Stimulated activated naive CD4-positive, alpha-beta T cell treated with Interleukin-2 at 50 U/mL for 16 hours (primary cell): ENCODE results near the gene DHCR7.

ENCODE experiments used
- DNase-seq: peaks from one replicate; lab custom pipeline; 2025; lab: John Stamatoyannopoulos, UW

The DHCR7 gene

DNA sequence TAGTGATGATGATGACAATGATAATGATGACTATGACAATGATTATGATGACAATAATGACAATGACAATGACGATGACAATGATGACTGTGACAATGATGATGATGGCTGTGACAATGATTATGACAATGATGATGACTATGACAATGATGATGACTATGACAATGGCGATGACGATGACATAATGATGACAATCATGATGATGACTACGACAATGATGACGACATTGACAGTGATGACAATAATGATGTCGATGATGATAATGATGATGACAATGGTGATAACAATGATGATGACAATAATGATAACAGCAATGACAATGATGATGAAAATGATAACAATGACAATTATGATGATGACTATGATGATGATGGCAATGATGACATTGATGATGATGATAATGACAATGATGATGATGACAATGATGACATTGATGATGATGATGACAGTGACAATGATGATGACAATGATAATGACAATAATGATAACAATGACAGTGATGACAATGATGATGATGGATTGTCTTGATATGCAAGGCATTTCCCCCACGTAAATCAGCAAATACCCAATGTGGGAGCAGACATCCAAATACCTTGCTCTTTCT is 37.7 kb downstream of the DHCR7 start:
- DNase-seq = no peak

DNA sequence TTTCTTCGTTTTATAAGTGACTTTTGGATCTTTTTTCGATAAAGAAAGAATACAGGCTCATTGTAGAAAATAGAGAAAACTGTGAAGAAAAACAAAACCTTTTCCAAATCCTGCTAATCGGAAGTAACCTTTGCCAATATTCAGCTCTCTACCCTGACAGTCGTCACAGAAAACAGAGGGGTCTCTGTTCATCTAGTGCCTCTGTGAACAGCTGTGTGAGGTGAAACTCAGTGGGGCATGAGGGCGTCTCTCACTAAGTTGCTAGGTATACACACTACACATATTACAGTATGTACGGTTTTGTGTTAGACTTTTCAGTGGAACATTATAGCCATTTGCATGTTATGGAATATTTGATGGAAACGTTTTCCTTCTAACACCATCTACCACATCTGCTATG is 39.4 kb downstream of the DHCR7 start:
- DNase-seq = no peak

DNA sequence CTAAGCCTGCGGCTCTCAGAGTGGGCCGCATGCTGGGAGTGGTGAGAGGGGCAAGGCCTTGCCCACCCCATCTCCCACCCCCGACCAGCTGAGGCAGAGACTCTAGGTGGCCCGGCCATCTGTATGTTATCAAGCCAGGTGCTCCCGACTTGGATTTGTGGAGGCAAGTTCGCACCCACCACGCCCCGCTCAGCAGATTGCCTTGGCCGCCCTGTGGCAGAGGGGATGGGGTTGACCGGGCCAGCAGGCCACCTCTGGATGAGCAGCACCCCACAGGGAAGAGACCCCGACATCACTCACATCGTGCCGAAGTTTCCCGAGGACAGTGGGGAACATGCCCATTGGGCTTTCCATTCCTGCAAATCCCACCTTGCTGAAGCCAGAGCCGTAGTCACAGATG is 40.8 kb downstream of the DHCR7 start:
- DNase-seq = no peak

DNA sequence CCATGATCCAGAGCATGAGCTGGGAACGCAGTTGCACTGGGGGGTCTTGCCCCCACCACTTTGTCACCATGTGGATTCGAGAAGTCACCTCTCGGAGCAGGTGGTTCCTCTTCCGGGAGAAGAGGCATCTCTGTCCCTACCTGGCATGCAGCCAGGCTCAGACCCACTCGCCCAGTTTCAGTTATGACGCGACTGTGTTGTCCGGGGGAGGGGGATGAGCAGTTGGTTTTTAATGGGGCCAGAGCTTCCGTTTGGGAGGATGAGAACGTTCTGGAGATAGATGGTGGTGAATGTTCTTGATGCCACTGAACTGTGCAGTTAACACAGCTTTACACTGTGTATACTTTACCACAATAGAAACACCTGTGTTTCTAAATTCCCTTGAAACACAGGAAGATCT is 41.5 kb downstream of the DHCR7 start:
- no peak for DNase-seq

DNA sequence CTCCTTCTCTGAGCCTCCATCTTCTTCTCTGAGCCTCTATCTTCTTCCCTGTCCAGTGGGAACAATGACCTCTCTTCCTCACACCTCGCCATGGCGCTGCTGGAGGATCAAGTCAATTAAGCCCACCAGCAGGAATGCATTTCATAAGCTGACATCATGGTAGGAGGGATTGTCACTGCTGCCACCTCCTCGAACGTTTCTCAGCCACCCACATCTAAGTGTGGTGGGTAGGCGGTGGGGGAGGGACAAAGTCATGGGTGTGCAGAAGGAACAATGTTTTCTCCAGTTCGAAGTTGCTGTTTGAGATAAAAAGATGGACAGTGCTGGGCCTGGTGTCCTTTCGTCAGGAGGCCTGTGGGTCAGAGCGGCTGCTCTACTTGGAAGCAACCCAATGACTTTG is 44.0 kb downstream of the DHCR7 start:
- no peak for DNase-seq

DNA sequence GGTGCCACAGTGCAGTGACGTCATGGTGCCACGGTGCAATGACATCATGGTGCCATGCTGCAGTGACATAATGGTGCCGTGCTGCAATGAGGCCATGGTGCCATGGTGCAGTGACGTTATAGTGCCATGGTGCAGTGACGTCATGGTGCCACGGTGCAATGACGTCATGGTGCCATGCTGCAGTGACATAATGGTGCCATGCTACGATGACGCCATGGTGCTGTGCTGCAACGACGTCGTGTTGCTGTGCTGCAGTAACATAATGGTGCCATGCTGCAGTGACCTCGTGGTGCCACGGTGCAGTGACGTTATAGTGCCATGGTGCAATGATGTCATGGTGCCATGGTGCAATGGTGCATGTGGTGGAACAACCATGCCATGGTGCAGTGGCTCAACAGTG is 45.3 kb downstream of the DHCR7 start:
- no peak for DNase-seq

DNA sequence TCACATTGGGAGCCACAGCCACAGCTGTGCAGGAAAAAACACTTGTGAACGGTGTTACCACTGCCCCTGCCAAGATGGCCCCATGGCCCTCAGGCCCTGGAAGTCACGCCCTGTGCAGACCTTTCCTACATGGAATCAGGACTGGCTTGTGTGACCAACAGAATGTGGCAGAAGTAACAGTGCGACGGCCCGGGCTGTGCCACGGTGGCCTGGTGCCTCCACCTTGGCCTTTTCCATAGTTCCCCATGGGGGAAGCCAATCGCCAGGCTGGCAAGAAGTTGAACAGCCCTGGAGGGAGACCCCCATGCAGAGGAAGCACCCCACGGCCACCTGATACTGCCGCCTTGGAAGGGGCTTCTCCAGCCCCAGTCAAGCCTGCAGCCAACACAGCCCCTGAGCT is 48.0 kb downstream of the DHCR7 start:
- no peak for DNase-seq

DNA sequence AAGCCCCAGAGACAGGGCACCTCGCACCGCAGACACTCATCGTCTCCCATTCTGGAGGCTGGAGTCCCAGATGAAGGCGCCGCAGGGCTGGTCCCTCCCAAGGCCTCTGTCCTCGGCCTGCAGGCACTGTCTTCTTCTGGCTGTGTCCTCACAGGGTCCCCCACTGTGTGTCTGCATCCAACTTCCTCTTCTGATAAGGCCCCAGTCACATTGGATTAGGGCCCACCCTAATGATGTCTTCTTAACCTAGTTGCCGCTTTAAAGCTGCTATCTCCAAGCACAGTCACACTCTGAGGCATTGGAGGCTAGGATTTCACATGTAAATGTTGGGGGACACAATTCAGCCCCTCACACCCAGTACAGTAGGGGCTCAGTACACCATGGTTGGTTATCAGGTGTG is 48.9 kb downstream of the DHCR7 start:
- no peak for DNase-seq

DNA sequence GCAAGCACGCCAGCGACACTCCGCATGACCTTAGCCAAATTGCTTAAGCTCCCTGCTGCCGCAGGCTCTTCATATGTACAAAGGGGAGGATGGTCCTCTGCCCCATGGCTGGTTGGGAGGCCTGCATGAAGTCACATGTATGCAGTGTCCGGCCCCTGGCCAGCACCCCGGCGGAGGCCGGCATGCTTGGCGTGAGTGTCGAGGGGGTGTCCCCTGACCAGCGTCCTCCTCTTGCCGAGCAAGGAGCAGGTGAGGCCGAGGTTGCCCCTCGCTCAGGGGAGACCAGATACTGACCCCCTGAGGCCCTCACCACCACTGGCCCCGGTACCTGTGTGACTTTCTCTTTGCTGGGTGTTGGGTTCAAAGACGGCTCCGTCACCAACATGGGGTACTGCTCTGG is 50.2 kb downstream of the DHCR7 start:
- no peak for DNase-seq

DNA sequence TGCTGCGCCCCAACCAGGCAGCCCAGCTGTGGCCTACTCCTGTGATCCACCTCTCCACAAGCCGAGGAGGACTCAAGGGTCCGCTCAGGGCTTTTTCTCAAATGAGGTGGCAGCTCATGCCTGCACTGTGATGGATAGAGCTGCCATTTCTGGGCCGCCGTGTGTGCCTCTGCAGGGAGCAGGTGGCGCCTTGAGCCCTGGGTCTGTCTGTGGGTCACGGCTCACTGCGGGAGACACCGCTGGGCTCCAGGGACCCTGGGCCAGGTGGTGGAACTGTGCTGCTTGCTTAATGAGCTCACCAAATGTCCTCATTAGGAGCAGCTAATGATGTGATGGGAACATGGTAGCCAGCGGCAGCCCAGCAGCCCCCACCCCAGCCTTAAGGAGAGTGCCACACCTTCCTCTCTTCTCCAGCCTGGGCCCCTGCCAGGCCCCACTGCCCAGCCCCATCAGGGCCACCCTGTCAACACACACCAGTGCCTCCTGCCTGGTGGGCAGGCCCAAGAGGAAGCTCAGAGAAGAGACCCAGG is 50.8 kb downstream of the DHCR7 start:
- no peak for DNase-seq

DNA sequence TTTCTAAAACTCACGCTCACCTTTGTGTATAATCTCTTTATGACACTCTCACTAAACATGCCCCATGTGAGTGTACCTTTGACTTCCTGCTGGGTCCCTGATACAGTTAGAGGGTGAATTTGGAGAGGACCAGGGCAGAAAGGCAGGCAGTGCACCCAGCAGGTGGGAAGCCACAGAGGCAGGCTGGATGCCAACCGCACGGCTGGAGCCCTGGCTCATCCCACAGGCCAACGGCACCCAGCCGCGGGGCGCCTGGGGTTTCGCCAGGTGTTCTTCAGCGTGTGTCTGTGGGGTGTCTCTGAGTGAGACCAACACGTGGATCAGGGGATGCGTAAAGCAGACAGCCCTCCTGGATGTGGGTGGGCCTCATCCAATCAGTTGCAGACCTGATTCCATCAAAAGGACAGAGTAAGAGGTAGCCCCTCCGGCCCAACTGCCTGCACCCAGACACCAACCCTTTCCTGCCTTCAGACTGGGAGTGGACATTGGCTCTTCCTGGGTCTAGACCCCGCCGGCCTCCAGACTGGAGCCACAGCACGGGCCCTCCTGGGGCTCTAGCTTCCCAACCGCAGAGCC is 51.6 kb downstream of the DHCR7 start:
- no peak for DNase-seq

DNA sequence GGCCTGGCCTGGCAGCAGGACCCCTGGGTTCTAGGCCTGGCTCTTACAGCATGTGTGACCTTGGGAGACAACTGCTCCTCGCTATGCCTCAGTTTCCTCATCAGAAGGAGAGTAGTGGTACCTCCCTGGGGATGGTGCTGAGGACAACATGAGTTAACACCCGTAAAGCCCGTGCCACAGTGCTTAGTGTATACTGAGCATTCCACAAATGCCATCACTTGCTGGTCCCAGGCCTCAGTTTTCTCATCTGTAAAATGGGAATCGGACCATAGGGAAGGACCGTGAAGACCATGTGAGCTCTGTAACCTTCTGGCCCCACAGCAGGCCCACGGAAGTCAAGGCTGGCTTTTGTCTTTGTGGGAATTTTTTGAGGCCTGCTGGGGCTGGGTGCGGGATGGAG is 52.4 kb downstream of the DHCR7 start:
- DNase-seq = no peak

DNA sequence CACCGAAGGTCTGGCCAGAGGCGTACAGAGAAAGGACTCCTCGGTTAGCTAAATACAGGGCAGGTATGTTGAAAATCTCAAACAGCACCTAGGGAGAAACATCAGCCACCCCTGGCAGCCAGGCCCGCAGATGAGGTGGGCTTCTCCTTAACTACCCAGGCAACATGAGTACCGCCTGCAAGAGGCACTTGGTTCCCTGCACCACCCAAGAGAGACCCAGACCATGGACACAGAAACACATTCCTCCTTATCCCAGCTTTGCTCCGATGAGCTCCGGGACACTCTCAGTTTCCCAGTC is 53.0 kb downstream of the DHCR7 start:
- DNase-seq = no peak

DNA sequence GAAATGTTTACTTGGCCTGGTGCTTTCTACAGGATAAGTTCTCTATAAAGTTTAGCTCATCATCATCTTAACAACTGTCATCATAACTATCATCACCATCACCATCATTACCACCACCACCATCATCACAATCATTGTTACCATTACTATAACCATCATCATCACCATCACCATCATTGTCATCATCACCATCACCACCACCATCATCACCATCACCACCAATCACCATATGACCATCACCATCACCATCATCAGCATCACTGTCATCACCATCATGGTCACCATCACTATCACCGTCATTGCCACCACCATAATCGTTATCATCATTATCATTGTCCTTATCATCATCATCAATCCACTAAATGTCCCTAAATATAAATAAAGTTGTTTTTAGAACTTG is 54.9 kb downstream of the DHCR7 start:
- DNase-seq = no peak

DNA sequence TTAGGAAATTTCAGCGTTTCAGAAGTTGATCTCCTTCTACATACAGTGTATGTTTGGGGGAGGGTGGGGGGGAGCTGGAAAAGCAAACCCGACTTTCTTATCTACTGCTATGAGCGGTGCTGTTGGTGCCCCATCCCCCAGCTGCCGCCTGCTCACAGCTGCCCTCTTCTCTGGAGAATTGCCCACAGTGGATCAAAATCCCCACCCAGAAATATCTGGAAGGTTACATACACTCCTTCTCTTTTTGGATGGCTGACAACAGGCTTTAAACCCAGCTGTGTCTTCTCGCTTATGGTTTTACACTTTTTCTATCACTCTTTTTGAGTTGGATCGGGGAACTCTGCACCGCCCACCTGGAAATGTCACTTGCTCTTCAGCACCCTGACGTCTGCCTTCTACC is 56.4 kb downstream of the DHCR7 start:
- DNase-seq = no peak

DNA sequence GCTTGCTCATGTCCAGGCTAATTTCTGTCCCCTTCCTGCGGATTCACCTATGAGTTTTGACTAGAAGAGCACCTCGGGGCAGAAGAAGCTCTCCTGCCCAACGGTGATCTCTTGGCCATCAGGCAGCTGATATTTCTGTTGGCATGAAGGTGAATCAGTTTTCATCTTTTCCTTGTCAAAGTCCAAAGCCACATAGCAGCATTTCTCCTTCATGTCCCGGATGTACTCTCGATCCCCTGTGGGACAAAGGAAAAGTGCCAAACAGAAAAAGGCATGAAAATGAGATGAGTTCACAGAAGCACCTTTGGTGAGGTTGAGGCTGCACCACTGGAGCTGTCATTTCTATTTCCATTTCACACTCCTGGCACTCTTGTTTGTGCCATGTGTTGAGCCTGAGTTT is 56.8 kb downstream of the DHCR7 start:
- no peak for DNase-seq

DNA sequence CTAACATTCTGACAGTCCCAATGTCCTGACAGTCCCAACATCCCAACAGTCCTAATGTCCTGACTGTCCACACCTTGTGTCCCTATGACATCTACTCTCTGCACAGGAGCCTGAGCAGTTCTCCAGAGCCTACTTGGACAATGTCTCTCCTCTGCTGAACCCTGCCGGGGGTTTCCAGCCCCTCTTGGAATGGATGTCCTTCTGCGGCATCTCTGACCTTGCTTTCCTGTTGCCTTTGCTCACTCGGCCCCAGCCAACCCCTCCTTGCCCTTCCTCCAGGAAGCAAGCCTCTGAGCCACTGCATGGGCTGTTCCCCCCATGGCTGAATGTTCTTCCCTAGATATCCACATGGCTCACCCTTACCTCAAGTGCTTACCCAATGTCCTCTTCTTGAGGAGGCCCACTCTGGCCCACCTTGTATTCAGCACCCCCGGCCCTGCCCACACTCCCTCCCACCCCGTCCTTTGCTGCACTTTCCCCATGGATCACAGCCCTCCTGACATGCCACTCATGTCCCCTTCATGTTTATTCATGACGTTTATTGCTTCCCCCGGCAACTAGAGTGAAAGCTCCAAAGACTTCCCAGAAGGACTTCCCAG is 59.5 kb downstream of the DHCR7 start:
- DNase-seq = no peak

DNA sequence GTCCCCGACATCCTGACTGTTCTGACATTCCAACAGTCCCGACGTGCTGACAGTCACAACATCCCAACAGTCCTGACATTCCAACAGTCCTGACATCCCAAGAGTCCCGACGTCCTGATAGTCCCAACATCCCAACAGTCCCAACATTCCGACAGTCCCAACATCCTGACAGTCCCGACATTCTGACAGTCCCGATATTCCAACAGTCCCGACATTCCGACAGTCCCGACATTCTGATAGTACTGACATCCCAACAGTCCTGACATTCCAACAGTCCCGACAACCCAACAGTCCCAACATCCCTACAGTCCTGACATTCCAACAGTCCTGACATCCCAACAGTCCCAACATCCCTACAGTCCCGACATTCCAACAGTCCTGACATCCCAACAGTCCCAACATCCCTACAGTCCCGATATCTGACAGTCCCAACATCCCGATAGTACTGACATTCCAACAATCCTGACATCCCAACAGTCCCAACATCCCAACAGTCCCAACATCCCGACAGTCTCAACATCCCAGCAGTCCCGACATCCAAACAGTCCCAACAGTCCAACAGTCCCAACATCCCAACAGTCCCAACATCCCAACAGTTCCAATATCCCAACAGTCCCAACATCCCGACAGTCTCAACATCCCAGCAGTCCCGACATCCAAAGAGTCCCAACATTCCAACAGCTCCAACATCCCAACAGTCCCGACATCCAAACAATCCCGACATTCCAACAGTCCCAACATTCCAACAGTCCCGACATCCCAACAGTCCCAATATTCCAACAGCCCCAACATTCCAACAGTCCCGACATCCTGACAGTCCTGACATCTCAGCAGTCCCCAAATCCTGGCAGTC is 60.2 kb downstream of the DHCR7 start:
- no peak for DNase-seq

DNA sequence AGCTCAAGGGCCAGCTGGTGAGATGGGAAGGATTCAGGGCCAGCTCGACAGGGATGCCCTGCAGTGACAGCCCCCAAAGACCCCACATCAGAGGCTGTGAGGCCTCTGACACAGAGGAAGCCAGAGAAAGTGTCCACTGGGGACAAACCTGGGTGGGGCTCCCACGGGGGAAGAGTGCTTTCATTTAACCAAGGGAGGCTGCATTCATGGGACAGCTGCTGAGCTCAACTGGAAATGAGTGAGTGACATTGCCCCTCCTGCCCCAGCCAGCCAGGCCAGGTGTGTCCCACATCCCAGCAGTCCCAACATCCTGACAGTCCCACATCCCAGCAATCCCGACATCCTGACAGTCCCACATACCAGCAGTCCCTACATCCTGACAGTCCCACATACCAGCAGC is 61.0 kb downstream of the DHCR7 start:
- DNase-seq = no peak

DNA sequence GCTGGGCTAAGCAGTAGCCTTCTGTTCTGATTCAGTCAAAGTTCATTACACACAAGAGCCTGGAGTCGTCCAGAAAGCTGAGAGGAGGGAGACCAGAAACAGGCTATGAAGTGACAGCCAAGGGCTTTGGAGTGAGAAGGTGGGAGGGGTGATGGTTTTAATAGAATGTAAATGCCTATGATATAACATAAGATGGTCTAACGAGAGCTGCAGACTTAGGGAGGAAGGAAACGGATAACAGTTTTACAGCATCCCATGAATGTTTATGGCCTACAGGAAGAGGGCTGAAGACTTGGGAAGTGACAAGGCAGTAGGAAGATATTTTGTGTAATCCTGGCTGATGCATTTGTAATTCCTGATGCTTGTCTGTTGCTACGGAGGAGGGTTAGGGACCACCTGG is 62.0 kb downstream of the DHCR7 start:
- DNase-seq = no peak

DNA sequence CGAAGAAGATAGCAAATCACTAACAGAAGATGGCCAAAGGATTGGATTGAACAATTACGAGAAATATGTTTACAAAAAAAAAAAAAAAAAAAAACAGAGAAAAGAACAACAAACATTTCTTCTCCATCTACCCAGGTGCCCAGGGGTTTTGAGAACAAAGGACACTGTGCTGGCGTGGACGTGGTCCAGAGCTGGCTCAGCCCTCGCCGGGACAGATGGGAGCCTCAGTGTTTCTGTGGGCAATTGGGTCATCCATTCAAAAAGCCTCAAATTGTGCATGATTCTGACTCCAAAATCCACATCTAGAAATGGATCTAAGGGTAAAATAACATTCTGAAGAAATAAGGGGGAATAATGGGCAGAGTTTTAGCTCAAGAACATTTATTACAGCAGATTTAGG is 63.1 kb downstream of the DHCR7 start:
- no peak for DNase-seq

DNA sequence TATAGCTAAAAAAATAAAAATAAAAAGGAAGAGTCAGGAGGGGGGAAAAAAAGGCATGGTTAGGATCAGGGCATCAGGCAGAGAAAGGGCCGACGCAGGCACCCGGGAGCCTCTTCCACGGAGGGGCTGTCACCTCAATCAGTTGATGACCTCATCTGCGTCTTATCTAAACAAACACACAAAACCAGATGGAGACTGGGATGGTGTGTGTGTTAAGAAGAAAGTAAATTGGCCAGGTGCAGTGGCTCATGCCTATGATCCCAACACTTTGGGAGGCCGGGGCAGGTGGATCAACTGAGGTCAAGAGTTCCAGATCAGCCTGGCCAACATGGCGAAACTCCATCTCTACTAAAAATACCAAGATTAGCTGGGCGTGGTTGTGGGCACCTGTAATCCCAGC is 63.6 kb downstream of the DHCR7 start:
- DNase-seq = no peak
